HG02981 (cell line): ENCODE measurements around the gene VPS35.
A peak's percentile ranks its signal among the peaks of the same experiment; 100 is the strongest.

Experiments
- ATAC-seq: cut with Tn5 transposase; IDR thresholded peaks from one replicate; pipeline ENCODE4 v1.9.1; 2021; ENCODE audit warnings: mild to moderate bottlenecking, moderate library complexity; ENCODE audit not compliant: unreplicated experiment

The VPS35 gene

DNA sequence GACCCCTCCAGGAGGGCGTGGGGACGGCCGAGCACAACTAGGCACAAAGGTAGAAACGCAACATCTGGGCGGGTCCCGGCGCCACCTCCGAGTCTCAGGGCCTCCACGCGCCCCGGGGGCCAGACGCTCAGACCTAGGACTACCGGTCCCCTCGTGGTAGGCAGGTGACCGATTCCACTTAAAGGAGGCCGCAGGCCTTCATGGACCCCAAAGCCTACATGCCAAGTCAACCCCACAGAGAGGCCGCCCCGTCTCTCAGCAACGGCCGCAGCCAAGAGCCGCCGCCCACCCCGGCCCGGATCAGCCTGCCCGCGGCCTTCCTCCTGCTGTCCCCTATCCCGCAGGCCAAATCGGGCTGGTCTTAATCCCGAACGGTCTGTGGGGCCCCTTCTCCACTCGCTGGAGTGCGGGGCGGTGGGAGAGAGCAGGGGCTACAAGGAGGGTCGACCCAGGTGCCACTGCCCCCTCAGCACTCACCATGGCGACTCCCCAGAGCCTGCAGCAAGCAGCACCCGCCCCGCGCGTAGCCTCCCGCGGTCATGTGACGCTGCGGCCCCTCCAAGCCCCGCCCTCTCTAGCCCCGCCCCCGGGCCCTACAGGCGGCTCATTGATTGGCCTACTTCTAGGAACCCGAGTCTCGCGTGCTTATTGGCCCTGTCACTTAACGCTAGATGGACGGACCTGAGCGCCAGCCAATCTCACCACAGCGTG is at the start of gene VPS35:
Gene VPS35, minus strand, starts transcription at position 525 of the 711 bp plus-strand sequence. Its CDS starts 45 bp downstream, at position 480.
- peak; percentile 81 for ATAC-seq

DNA sequence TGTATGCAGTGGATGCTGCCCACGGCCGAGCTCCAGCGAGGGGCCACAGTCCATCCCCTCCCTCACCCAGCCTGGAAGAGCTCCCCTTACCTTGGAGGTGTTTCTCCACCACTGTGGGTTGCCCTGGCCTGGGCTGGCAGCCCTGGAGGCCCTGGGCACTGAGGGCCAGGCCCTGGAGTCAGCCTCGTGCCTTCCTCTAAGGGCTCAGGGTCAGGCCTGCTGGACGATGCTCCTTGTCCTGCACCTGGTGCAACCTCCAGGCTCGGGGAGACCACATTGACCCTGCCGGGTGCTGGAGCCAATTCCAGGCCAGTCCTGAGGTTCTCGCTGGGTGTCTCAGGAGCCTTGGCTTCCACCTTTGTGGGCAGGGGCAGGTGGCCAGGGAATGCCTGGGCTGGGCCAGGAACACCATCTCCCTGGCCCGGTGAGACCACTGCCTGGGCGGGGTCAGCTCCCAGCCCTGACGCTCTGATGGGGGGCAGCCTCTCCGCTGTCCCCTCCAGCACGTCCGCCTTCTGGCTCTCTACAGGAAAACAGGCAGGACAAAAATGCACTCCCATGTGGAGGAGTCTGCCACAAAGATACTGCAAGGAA is 48.7 kb upstream of the VPS35 start:
- ATAC-seq = no peak

DNA sequence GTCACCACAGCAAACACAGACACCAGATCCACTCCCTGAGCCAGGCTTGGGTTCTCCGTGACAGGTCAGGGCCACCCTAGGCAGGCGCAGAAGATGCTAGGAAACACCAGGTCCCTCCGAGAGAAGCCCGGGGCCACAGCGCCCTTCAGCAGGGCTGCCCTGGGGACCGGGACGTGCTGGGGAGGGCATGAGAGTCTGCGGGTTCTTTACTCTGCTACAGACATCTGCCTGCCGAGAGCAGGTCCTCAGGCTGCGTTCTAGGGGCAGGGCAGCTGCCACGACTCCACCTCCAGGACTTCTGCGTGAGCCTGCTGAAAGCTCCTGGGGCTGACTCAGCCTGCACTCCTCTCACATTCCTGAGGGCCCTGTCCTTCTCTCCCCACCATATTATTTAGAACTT is 47.7 kb upstream of the VPS35 start:
- ATAC-seq = no peak

DNA sequence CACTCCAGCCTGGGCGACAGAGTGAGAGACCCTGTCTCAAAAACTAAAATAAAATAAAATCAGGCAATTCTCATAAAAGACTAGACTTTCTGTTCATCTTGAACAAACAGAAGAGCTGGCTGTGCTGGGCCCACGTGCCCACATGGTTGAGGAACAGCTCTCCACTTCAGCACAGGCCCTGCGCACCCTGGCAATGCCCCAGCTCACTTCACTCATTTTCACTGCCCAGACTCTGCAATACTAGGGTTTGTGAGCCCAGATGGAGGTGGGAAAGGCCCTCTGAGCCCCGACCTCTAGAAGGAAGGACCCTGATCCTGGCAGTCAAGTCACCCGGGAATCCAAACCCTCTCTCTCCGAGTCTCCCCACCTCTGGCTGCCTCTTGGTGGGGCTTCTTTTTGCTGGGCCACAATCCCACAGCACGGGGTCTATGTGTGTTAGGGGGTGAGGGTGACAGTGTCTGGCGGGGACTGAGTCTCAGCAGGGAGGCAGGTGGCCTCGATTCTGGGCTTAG is 44.4 kb upstream of the VPS35 start:
- no peak for ATAC-seq

DNA sequence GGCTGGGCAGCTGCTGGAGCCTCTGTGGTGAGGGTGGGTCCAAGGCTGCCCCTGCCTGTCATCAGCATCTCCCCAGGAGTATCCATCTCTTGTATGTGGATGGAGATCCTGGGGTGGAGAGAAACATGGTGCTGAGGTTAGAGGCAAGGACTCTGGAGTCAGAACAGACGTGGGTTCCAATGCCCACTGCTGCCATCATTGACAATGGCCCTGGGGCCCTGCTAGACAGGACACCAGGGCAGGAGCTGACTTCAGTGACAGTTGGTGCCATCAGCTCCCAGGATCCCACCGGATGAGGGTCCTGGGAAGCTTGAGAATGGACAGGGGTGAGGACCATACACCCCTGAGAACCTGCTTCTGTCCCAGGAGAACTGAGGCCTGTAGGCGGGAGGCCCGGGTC is 43.6 kb upstream of the VPS35 start:
- no peak for ATAC-seq

DNA sequence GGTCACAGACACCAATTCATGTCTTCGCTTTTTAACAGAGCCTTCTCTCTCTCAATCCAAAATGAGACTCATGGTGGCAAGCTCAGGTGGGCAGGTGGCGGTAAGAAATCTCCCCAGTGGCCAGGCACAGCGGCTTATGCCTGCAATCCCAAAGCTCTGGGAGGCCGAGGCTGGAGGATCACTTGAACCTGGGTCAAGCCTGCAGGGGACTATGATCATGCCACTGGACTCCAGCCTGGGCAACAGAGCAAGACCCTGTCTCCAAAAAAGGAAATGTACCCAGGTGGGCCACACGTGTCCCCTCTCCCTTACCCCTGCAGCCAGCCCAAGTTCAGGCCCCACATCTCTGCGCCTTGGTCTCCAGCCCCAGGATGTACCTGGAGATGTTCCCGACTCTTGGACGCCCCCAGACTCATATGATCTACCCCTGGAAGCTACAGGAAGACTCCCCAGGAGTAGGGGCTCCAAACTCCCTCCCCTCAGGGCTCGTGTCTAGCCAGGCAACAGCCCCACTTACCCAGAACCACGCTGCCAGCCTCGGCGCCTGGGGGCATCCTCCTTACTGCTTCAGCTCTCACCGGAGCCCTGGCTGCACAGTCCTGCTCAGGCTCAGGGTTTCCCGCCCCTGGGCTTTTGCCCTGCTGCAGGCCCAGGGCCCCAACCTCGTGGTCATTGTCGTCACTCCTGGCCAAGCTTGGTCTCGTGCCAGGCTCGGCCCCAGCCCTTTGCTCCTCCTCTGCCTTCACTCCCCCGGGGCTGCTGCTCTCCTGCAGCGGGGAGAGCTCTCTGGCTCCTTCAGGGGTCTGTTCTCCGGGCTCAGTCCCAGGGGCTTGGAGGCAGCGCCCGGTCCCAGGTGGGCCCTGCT is 42.9 kb upstream of the VPS35 start:
- no peak for ATAC-seq

DNA sequence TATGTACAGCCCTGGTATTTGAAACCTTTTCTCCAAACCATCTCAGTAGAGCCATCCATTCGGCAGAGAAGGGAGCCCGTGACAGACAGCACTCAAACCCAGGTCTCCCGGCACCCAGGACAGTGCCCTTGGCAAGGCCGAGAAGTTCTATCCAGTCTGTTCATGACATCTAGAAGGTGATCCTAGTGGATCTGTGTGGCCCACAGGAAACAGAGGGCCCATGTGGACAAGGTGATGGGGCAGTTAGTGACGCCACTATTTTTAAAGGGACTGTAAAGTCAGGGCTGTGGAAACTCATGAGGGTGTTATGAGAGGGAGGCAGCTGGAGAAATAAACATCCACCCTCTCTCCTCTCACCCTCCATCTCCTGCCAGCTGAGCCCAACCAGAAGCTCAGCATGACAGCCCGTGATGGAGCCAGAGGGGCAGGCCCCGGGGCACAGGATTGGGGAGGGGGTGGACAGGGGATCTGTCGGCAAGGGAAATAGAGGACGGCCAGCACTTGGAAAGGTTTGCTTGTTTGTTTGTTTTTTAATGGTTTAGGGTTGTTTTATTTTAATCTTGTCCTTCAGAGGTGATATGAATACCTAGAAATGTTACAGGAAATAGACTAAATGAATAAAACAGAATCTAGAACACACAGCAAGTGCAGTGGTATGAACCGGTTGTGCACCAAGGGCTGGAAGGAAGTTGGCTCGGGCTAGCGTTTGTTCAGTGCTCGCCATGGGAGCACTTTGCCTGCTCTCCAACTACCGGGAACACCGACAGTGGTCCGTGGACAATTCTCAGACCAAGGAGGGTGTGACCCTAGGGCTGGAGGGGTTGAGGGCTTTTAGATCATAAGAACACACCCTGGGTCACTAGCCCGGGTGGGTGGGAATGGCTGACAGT is 42.1 kb upstream of the VPS35 start:
- no peak for ATAC-seq

DNA sequence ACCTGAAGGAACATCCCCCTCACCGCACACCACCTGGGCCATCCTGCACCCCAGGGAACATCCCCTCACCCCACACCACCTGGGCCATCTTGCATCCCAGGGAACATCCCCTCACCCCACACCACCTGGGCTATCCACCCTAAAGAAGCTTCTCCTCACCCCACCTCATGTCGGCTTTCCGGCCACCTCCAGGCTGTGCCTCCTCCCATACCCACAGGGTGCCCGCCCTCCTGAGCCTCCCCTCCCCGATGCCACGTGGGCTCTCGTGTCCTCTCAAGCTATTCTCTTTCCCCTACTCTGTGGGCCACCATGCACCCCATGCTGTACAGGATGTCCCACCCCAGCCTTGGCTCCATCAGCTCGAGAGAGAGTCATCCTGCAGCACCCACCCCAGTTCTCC is 41.1 kb upstream of the VPS35 start:
- no peak for ATAC-seq

DNA sequence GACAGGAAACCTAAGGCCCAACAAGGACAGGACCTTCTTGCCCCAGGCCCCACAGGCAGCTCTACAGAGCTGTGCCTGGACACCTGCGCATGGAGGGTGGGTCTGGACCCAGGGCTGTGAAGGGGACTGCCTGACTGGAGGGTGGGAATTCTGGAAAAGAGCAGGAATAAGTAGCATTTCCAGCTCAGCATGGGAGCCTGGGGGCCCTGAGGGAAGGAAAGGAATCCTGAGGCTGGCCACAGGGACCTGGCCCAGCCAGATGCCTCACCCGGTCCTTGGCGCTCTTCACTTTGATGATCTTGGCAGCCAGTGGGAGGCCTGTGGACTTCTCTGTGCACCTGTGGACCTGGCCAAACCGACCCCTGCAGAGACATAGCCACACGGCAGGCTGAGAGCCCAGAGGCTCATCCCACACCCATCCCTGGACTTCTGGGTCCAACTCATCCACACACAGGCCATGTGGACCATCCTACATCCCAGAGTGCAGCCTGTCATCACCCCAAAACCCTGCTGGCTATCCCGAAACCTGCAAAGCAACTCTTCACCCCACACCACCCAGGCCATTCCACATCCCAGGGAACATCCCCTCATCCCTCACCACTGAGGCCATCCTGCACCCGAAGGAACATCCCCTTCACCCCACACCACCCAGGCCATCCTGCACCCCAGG is 40.5 kb upstream of the VPS35 start:
- ATAC-seq = no peak

DNA sequence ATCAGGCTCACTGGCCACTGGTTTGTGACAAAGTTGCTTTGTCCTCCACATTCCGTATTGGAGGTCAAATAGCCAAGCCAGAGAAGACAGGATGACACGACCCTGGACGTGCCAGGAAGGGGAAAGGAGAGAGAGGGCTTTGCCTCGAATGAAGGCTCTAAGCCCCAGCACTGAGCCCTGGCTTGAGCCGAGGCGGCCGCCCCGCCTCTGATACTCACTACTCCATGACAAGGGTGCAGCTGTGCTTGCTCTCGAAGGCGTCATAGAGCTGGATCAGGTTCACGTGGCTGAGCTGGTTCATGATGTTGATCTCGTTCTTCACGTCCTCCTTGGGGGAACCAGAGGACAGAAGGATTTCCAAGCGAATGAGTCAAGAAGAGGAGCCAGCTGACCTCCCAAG is 39.8 kb upstream of the VPS35 start:
- no peak for ATAC-seq

DNA sequence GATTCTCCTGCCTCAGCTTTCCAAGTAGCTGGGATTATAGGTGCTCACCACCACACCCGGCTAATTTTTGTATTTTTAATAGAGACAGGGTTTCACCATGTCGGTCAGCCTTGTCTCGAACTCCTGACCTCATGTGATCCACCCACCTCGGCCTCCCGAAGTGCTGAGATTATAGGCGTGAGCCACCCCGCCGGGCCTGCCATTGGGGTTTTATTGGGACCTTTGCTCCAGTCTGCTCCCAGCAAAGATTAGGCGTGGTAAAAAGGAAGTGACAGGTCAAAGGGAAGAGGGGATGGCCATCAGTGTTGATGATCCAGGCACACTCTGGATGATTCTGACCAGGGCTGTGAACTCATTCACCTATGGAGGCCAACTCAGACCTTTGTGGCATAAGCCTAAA is 38.7 kb upstream of the VPS35 start:
- no peak for ATAC-seq

DNA sequence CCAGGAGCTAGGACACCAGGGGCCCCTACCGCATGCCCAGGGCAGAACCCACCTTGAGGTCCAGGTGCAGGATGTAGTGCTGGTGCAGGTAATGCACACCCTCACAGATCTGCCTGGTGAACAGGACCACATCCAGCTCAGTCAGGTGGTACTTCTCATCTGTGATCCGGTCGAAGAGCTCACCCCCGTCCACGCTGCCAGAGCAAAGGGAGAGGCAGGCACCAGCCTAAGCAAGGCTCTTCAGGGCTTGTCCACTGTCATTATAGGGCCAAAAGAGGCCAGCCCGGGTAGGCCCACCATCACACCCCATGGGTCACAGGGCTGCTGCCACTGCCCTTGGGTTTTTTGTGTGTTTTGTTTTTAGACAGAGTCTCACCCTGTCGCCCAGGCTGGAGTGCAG is 38.2 kb upstream of the VPS35 start:
- no peak for ATAC-seq

DNA sequence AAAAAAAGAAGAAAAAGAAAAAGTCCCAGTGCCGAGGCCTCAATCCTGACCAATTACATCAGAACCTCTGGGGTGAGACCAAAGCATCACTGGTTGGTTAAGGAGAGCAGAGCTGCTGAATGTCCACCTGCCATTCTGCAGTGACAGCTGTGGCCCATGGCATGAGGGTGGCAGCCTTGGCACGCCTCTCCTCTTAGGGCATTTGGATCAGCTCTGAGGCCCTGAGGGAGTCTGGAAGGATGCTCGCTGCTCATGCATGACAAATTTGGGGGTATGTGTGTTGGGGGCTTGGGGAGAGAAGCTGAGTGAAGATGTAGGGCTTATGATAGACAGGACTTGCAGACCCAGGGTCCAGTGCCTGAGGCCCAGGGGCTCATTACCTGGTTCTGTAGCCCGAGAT is 32.9 kb upstream of the VPS35 start:
- ATAC-seq = no peak

DNA sequence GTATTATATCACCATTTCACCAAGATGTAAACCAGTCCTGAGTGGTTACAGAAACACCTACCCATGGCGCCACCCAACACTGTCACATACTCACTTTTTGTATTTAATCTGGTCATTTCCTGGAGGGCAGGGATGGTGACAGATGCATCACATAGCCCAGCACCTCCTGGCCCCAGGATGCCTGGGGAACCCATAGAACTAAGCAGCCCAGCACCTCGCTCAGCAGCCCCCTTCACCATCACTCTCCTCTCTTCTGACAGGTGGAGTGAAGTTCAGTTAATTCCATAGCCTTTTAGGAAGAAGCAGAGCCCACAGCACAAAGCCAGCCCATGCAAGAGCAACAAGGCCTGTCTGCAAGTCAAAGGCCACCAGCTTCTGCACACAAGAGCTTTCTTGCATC is 31.6 kb upstream of the VPS35 start:
- ATAC-seq = no peak

DNA sequence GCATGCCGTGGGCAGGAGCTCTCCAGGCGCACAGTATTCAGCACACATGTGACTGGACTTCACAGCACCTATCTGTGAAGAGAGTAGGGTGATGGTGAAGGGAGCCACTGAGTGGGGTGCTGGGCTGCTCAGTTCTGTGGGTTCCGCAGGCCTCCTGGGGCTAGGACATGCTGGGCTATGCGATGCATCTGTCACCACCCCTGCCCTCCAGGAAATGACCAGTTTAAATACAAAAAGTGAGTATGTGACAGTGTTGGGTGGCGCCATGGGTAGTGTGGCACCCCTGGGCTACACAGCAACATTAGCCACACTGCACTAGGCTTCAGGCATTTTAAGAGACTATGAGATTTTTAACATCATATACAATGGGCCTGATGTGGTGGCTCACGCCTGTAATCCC is 30.6 kb upstream of the VPS35 start:
- ATAC-seq = no peak

DNA sequence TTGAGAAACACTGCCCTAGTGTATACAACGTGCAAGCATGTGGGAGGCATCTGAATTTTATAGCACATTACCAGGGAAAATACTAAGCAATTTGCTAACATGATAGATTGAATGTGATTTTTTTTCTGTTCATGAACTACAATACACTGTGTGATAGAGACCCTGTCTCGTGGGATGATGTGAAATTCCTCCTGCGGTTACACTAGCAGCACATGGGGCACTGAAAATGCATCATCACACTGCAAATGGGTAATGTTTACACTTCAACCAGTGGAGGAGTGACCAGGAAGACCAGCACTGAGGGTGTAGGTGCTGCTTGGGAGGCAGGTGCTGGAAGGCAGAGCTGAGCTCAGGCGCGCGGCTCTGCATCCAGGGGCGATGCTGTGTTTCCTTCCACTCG is 29.2 kb upstream of the VPS35 start:
- ATAC-seq = no peak

DNA sequence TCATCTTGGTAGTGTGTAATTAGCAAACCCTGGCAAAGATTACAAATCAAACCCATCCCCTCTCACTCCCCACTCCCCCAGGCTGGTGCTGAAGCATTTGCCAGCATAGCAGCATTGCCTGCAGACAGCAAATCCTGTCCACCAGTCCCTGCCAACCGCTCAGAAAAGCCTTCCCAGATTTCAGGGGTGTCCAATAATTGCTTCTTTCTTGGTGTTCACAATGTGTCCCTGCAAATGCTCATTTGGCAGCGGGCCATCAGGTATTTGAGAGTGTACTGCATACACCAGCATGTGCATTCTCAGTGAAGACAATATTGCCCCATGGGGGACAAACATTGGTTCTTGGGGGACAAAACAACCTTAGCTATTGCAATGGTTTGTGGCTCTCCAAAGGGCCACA is 28.7 kb upstream of the VPS35 start:
- ATAC-seq = no peak

DNA sequence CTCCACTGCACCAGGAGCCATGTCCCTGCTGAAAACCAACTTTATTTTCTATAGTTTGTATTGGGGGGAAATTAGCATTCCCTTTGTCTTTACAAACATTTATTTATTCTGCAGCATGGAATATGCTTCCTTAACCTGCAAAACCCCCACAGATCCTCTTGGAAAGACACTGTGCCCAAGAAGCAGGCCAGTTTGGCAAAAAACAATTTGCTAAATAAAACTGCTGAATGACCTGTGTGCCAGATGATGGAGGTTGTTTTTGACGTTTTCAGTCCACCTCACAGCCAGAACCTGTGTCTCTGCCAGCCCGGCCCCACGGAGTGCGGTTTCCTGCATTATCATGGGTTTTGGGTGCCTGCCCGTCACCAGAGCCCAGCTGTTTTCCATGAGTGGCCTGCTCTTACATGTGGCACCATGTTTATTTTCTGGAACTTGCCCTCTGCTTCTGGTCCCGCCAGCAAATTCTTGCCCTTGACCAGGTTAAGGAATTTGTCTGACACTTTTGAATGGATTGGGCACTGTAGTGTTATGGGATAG is 26.9 kb upstream of the VPS35 start:
- ATAC-seq = no peak

DNA sequence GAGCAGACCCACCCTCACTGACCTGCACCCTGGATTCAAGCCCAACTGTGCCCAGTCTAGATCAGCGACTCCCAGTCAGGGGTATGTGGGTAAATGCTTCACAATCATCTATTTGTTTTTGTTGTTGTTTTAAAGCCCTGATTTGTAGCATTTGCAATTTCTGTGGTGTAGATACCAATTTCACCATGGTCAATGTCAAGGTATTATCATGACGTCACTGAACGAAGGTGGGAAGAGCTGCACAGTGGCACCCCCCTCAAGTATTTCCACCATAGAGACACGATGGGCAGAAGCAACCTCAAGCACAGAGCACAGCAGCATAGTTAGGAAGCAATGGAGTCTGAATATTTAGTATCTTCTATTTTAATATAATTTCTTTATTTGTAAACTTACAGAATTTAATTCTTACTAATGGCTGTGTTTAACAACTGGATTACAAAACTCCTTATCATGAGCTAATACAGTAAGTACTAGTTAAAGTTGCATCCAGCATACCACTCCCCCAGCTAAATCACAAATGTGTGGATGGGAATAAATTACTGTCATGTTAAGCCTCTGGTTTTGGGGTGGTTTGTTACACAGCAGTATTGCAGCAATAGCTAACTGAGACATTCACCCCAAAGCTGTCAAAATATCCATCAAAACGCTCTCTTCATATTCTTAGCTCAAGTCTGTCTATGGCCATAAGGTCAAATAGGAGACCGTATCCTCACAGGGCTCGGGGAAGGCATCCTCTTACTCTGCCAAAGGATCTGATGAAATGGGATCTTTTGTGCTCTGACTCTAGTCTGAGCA is 26.0 kb upstream of the VPS35 start:
- no peak for ATAC-seq
